NCI-H748 (cell line): Measurements from ENCODE around the gene IL17RE.
A peak's percentile ranks its signal among the peaks of the same experiment; 100 is the strongest.

Experiments
- DNase-seq: peaks from one replicate; lab custom pipeline; 2025; ENCODE audit not compliant: unreplicated experiment; lab: John Stamatoyannopoulos, UW

The IL17RE gene

DNA sequence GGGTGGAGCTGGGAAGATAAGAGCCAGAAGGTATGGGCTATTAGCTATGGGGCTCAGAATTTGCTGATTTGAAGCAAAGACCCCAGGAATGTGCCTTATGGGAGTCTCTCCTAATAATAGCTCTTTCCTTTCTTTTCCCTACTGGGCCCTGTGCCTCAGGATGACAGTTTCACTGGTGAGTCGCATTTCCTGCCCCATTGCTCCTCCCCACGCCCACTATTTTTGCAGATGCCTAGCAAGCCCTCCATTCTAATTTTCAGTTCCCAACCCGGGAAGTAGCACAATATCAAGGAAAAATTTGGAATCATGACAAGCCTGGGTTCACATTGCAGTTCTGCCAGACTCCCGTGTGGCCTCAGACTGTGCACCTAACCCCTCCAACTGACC is 583 bp downstream of the IL17RE start:
- no peak for DNase-seq

DNA sequence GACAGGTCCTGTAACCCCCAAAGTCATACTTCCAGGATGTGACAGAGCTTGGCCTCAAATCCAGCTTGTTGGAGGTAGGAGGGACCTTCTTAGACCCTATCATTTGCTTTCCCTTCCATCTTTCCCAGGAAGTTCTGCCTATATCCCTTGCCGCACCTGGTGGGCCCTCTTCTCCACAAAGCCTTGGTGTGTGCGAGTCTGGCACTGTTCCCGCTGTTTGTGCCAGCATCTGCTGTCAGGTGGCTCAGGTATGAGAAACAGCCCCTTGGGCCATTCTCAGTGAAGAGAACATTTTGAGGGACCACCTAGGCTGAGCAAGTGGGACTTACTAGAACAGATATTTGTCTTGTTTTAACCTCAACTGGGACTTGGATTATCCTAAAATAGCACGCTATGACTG is 1.3 kb downstream of the IL17RE start:
- no peak for DNase-seq

DNA sequence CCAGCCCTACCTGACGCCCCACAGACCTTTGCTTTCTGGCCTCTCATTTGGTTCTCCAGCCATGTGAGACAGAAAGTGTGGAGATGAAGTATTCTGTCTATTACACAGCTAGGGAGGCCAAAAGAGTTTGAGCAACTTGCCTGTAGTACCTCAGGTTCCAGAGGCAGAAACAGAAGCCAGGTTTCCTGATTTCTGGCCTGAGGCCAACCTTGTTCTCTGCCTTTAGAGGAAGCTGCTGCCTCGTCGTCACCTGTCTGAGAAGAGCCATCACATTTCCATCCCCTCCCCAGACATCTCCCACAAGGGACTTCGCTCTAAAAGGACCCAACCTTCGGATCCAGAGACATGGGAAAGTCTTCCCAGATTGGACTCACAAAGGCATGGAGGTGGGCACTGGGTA is 3.8 kb downstream of the IL17RE start:
- DNase-seq = no peak

GRCh38 chr3:9908286-9908685 is 5.6 kb downstream of the IL17RE start:
- DNase-seq = no peak

DNA sequence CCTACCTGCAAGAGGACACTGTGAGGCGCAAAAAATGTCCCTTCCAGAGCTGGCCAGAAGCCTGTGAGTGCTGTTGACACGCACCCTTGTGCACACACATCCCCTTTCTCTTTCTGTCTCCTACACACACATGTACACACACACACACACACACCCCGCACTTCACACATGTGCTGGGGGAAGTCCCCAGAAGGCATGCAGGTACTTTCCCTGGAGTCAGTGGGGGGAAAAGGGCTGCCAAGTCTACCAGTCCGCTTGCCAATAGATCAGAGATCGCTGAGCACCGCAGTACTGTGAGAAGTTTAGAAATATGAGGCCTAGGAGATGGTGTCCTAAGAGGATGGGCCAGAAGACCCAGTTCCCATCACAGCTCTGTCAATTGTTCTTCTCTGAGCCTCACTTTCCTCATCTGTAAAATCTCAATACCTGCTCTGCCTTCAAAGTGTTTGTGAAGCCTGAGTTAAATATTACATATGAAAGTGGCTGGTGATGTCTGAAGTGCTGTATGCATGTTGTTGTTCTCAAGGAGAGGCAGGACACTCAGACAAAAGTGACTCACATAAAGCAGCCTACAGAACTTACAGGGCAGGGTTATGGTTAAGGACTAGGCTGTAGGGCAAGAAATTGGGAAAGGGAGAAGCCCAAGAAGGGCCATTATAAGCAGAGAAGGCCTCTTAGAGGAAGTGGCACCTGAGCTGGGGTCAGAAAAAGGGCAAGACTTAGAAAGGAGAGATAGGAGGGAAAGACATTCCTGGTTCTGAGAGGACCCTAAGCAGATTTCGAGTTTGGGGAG is 6.8 kb downstream of the IL17RE start:
- no peak for DNase-seq

- no peak for DNase-seq
Observed at GRCh38 chr3:9911863-9912262, 9.2 kb downstream of the IL17RE start.

DNA sequence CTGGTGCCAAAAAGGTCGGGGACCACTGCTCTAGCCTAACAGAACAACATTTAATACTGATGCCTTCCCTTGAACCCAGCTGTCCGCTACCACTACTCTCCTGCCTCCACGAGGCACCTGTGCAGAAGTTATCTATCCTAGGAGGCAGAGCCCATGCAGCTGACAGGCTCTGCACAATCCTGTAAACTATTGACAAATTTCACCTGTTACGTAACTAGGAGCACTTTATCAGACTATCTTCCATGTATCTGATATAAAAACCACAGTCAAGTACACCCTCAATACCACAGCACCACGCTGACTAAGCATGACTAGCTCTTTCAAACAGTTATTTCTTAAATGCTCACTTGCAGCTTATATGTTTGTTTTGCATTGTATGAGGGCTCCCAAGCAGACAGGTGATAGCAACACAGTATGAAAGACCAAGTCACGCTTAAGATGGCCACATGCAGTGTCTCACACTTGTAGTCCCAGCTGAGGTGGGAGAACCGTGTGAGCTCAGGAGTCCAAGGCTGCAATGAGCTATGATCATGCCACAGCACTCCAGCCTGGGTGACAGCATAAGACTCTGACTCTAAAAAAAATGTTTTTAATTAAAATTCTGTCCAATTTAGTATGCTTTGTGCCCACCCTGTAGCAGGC is 9.8 kb downstream of the IL17RE start:
- no peak for DNase-seq

- DNase-seq = no peak
Observed at GRCh38 chr3:9913601-9914000, 11.0 kb downstream of the IL17RE start.

GRCh38 chr3:9914011-9914410 is 11.4 kb downstream of the IL17RE start:
- no peak for DNase-seq

GRCh38 chr3:9914559-9915253 is 12.1 kb downstream of the IL17RE start:
- DNase-seq = no peak

DNA sequence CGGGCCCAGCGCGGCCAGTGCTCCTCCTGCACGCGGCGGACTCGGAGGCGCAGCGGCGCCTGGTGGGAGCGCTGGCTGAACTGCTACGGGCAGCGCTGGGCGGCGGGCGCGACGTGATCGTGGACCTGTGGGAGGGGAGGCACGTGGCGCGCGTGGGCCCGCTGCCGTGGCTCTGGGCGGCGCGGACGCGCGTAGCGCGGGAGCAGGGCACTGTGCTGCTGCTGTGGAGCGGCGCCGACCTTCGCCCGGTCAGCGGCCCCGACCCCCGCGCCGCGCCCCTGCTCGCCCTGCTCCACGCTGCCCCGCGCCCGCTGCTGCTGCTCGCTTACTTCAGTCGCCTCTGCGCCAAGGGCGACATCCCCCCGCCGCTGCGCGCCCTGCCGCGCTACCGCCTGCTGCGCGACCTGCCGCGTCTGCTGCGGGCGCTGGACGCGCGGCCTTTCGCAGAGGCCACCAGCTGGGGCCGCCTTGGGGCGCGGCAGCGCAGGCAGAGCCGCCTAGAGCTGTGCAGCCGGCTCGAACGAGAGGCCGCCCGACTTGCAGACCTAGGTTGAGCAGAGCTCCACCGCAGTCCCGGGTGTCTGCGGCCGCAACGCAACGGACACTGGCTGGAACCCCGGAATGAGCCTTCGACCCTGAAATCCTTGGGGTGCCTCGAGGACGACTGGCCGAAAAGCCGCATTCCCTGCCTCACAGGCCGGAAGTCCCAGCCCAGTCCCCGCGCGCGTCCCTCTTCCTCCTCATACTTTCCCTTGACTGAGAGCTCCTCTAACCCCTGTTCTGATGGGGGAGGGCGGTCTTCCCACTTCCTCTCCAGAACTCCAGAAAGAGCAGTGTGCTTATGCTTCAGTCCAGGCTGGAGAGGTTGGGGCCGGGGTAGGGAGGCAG is 12.8 kb downstream of the IL17RE start:
- peak; percentile 62 for DNase-seq

GRCh38 chr3:9916346-9916733 is 13.7 kb downstream of the IL17RE start:
- no peak for DNase-seq

DNA sequence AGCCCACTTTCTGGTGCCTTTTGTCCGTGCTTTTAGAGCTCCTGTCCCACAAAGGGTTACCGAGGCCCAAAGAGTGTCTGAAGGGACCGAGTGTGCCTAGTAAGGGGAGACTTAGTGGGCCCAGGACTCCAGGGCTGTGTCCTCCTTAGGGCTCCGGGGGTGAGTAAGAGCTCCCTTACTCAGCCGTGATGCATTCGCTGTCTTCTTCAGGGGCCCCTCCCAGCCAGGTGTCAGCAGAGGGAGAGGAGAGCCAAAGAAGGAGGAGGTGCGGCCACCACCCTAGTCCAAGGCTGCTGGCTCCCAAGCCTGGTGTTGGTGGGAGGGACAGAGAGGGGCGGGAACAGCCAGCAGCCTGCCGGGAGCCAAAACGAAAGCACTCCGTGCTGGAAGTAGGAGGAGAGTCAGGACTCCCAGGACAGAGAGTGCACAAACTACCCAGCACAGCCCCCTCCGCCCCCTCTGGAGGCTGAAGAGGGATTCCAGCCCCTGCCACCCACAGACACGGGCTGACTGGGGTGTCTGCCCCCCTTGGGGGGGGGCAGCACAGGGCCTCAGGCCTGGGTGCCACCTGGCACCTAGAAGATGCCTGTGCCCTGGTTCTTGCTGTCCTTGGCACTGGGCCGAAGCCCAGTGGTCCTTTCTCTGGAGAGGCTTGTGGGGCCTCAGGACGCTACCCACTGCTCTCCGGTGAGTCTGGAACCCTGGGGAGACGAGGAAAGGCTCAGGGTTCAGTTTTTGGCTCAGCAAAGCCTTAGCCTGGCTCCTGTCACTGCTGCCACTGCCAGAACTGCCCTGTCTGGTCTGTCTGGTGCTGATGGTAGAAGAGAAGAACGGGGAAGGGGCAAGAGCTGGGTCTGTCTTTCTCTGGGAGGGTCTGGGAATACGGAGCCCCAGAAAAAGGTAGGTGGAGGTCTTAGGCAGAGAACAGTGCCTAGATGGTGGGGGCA is 14.4 kb downstream of the IL17RE start, which contains the start of gene IL17RC:
IL17RC (plus strand) TSS at position 365 of the 947 bp plus-strand sequence; CDS start at position 583, 218 bp downstream.
- peak; percentile 81 for DNase-seq

DNA sequence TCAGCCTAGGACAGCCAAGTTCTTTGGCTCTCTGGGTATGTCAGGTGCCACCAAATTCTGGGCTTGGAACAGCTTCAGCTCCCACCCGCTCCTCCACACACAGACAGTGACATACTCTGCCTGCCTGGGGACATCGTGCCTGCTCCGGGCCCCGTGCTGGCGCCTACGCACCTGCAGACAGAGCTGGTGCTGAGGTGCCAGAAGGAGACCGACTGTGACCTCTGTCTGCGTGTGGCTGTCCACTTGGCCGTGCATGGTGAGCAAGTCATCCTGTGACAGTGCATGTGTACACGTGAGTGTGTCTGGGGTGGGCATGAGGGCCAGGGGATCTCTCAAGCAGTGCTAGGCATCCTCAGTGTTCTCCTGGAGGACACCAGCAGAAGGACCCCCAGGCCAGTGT is 15.2 kb downstream of the IL17RE start:
- no peak for DNase-seq

DNA sequence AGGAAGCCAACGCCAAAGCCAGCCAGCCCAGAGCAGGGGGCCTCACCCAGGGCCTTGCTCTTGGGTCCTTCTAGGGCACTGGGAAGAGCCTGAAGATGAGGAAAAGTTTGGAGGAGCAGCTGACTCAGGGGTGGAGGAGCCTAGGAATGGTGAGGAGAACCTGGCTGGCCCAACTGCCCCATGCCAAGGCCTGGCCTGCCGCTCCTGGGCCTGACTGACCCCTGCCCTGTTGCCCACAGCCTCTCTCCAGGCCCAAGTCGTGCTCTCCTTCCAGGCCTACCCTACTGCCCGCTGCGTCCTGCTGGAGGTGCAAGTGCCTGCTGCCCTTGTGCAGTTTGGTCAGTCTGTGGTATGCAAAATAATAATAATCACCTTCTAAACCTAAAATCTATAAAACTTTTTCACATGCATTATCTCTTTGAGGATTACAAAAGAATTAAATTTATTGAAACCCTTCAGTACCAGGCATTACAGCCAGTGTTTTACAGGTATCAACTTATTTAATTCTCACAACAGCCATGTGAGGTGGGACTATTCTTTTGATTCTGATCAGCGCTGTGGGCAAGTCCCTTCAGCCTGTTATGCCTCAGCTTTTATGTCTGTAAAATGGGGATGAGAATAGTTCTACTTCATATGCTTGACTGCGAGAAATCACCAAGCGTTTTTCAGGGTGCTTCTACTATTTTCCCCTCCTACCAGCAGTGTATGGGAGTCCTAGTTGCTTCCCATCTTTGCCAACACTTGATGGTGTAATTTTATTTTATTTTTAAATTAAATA is 15.8 kb downstream of the IL17RE start:
- no peak for DNase-seq

DNA sequence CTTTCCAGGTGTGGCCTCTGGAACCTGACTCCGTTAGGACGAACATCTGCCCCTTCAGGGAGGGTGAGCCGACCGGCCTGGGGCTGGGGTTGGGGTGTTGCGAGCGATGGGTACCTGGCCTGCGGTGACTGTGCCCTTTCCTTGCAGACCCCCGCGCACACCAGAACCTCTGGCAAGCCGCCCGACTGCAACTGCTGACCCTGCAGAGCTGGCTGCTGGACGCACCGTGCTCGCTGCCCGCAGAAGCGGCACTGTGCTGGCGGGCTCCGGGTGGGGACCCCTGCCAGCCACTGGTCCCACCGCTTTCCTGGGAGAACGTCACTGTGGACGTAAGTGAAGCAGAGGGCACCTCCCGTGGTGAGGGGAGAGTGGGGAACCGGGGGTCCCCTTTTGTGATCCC is 25.5 kb downstream of the IL17RE start:
- DNase-seq = no peak

GRCh38 chr3:9930804-9931418 is 28.3 kb downstream of the IL17RE start:
- no peak for DNase-seq

GRCh38 chr3:9932535-9932842 is 29.8 kb downstream of the IL17RE start:
- DNase-seq = no peak
